Raji (cell line): ENCODE data around the gene SLC13A4.

Experiments
- POLR2A ChIP-seq: IDR thresholded peaks from 2 replicates; pipeline ENCODE4 v1.6.1; 2011; ENCODE audit warnings: low read depth, low read length, control low read depth; ENCODE audit not compliant: insufficient read depth

Gene SLC13A4

GRCh38 chr7:135693558-135693957 lies 34.4 kb downstream of the SLC13A4 start:
- TF ChIP-seq POLR2A, result no peak

GRCh38 chr7:135692055-135692454 lies 35.9 kb downstream of the SLC13A4 start:
- TF ChIP-seq POLR2A, result no peak

GRCh38 chr7:135690566-135690965 lies 37.4 kb downstream of the SLC13A4 start:
- no peak for TF ChIP-seq POLR2A

- TF ChIP-seq POLR2A, result no peak
Measured at GRCh38 chr7:135687466-135687865, 40.5 kb downstream of the SLC13A4 start.

- no peak for TF ChIP-seq POLR2A
Measured at GRCh38 chr7:135685306-135686084, 42.5 kb downstream of the SLC13A4 start.

- TF ChIP-seq POLR2A, result no peak
Measured at GRCh38 chr7:135684699-135685098, 43.3 kb downstream of the SLC13A4 start.

- TF ChIP-seq POLR2A, result no peak
Measured at GRCh38 chr7:135684136-135684535, 43.9 kb downstream of the SLC13A4 start.

GRCh38 chr7:135683609-135684008 lies 44.4 kb downstream of the SLC13A4 start:
- TF ChIP-seq POLR2A, result no peak

- TF ChIP-seq POLR2A, result no peak
Measured at GRCh38 chr7:135682191-135682590, 45.8 kb downstream of the SLC13A4 start.

GRCh38 chr7:135681762-135682161 lies 46.2 kb downstream of the SLC13A4 start:
- TF ChIP-seq POLR2A, result no peak

GRCh38 chr7:135678612-135679575 lies 49.1 kb downstream of the SLC13A4 start:
- no peak for TF ChIP-seq POLR2A

GRCh38 chr7:135673360-135673706 lies 54.7 kb downstream of the SLC13A4 start:
- no peak for TF ChIP-seq POLR2A

- no peak for TF ChIP-seq POLR2A
Measured at GRCh38 chr7:135672560-135673359, 55.2 kb downstream of the SLC13A4 start.

- no peak for TF ChIP-seq POLR2A
Measured at GRCh38 chr7:135670179-135670578, 57.8 kb downstream of the SLC13A4 start.

- no peak for TF ChIP-seq POLR2A
Measured at GRCh38 chr7:135669774-135670173, 58.2 kb downstream of the SLC13A4 start.
